Hair follicular keratinocyte (primary cell): ENCODE measurements around the gene PLEKHJ1. TPM values are rescaled to one million over a fixed set of nuclear protein-coding genes. Genes with fewer than 3 reads are reported as not detected.

Experiments used
- total RNA-seq: library from RNA; depleted of rRNA; stranded (reverse); fragments of >200 nt; gene quantifications from 2 replicates; pipeline ENCODE4 v1.2.3, GENCODE V29; 2015

The PLEKHJ1 gene, protein sequence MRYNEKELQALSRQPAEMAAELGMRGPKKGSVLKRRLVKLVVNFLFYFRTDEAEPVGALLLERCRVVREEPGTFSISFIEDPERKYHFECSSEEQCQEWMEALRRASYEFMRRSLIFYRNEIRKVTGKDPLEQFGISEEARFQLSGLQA
- total RNA-seq, result 63.9 and 89.6 TPM in 2 replicates

DNA sequence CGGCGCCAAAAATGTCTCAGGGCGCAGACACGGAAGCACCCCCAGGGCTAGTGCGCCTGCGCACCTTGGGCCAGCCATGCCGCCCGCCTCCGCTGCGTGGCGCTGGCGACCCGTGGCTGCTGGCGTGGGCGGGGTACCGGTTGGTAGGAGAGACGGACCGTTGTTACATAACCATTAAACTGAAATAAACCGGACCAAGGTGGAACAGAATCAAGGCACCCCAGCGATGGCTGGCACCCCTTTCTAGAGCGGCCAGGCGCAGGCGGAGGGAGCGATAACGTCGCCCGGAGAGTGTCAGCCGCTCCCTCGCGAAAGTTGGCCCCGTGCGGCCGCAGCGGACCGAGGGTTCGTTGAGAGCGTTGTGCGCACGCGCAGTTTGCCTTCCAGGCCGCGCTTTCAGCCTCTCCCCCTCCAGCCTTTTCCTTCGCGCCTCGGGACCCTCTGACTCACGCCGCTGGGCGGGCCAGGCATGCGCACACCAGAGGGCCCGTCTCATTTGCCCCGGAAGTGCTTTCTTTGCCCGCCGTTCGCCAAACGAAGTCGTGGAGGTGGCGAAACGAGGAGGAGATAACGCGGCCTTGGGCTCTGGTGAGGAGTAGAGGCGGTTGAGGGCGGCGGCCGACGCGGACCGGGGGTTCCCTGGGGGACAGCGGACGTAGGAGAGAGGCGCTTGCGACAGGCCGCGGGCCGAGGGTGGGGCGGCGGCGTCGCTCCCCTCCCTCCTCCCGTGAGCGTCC lies at the start of gene PLEKHJ1, which contains the start of gene SF3A2:
Gene PLEKHJ1, minus strand, starts transcription at position 16 of the 737 bp plus-strand sequence. CDS start 81 bp downstream, outside the sequence.
Gene SF3A2, plus strand, starts transcription at position 511 of the 737 bp plus-strand sequence. CDS start 6,595 bp downstream, outside the sequence.

DNA sequence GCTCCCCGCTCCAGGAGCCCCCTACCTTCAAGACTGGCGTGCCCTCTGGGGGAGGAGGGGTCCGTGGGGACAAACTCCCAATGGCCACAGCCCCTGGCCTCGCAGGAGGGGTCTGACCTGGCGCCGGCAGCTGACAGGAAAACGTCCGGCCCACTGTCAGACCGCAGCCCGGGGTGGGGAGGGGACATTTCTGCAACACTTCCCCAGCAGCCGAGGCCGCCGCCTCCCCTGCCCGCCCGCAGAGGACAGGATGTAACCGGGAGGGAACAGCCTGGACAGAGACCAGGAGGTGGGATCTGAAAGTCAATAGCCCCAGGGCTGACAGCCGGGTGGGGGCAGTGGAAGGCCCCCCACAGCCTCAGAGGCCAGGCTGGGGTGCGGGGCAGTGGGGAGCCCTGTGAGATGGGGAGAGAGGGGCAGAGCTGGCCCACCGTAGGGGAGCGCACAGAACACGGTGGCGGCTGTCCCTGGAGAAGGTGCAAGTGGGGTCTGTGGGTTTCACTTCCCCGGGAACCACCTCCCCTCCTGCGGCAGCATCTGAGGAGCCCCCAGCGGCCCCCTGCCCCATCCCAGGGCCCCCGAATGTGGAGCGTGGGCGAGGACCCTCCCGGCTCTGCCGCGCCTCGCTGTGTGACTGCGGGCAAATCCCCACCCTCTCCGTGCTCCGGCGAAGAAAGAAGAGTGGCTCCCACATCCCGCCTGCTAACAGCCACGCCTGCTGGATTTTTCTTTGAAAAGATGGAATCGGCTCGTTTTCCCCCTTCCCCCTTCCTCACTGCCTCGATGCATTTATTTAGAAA lies 46.1 kb upstream of the PLEKHJ1 start, which contains the start of gene PEAK3:
Gene PEAK3, minus strand, starts transcription at position 114 of the 800 bp plus-strand sequence. CDS start 1,244 bp downstream, outside the sequence.

DNA sequence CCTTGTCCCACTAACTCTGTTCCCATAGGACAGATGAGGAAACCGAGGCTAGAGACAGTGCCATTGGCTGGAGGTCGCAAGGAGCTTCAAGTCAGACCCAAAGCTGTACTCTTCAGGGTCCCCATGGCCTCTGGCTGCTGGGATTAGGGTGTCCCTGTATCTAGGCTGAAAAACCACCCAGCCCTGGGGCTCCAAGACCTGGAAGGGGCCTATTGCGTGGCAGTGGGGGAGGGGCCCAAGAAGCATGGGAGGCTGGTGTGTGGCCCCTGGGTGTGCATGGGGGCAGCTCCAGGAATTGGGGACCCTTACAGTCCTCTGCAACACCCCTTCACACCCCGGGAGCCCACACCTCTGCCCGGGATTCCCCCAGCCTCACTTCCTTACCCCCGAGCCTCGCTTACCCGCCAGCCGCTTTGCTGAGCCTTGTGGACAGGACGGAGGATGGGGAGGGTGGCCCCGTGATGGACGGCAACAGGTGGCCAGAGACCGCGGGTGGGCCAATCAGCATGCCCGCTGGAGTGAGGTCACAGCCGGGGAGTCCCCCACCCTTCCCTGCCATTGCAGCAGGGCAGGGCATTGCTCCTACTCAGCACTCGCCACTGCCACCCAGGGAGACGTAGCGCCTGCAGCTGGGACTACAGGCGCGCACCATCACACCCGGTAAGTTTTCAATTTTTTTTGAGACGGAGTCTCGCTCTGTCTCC lies 20.0 kb upstream of the PLEKHJ1 start, which contains the start of gene JSRP1:
Gene JSRP1, minus strand, starts transcription at position 436 of the 704 bp plus-strand sequence. CDS start 1,103 bp downstream, outside the sequence.

DNA sequence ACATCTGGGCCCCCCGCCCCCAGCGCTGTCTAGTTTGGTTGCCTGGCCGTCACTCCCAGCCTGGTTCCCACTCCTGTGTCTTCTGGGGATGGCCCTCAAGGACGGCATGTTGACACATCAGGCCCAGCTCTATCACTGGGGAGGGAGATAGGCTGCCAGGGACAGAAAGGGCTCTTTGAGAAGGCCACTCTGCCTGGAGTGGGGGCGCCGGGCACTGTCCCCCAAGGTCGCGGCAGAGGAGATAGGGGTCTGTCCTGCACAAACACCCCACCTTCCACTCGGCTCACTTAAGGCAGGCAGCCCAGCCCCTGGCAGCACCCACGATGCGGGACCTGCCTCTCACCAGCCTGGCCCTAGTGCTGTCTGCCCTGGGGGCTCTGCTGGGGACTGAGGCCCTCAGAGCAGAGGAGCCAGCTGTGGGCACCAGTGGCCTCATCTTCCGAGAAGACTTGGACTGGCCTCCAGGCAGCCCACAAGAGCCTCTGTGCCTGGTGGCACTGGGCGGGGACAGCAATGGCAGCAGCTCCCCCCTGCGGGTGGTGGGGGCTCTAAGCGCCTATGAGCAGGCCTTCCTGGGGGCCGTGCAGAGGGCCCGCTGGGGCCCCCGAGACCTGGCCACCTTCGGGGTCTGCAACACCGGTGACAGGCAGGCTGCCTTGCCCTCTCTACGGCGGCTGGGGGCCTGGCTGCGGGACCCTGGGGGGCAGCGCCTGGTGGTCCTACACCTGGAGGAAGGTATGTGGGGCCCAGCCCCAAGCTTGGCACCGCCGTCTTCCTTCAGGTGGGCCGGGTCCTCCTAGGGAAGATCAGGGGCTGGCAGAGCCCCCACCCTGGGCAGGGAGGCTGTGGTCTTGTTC lies 13.1 kb upstream of the PLEKHJ1 start, which contains the start of gene AMH:
Gene AMH, plus strand, starts transcription at position 314 of the 857 bp plus-strand sequence. Its CDS starts 10 bp downstream, at position 324.

Other genes starting within 250 kb of the PLEKHJ1 start
- 61.7 and 66.2 TPM in 2 replicates for gene BTBD2, start 220.6 kb downstream of the PLEKHJ1 start, total RNA-seq
- 115 and 149 TPM in 2 replicates for gene MKNK2, start 185.1 kb downstream of the PLEKHJ1 start, total RNA-seq
- gene MOB3A, start 140.0 kb downstream of the PLEKHJ1 start, total RNA-seq, result 44.3 and 46.5 TPM in 2 replicates
- gene IZUMO4, start 139.4 kb downstream of the PLEKHJ1 start, total RNA-seq, result 0.70 and 1.1 TPM in 2 replicates
- 83.1 and 86.9 TPM in 2 replicates for gene AP3D1, start 84.8 kb downstream of the PLEKHJ1 start, total RNA-seq
- 7.9 and 9.9 TPM in 2 replicates for gene DOT1L, start 72.4 kb downstream of the PLEKHJ1 start, total RNA-seq
- 31.6 and 42.5 TPM in 2 replicates for gene SF3A2, start 495 bp upstream of the PLEKHJ1 start, total RNA-seq
- 0.16 and 1.3 TPM in 2 replicates for gene AMH, start 13.0 kb upstream of the PLEKHJ1 start, total RNA-seq
- not detected in 2 replicates for gene JSRP1, start 20.1 kb upstream of the PLEKHJ1 start, total RNA-seq
- gene PEAK3, start 45.8 kb upstream of the PLEKHJ1 start, total RNA-seq, result not detected in 2 replicates
- gene LINGO3, start 71.8 kb upstream of the PLEKHJ1 start, total RNA-seq, result not detected in 2 replicates
- gene LSM7, start 92.3 kb upstream of the PLEKHJ1 start, total RNA-seq, result 310 and 405 TPM in 2 replicates
- 19.9 and 30.5 TPM in 2 replicates for gene SPPL2B, start 92.4 kb upstream of the PLEKHJ1 start, total RNA-seq
- gene TMPRSS9, start 123.9 kb upstream of the PLEKHJ1 start, total RNA-seq, result not detected in 2 replicates
- 53.6 and 97.9 TPM in 2 replicates for gene TIMM13, start 191.3 kb upstream of the PLEKHJ1 start, total RNA-seq
- gene LMNB2, start 220.6 kb upstream of the PLEKHJ1 start, total RNA-seq, result 79.4 and 192 TPM in 2 replicates
- gene GADD45B, start 239.8 kb upstream of the PLEKHJ1 start, total RNA-seq, result 19.2 and 30.0 TPM in 2 replicates